Common myeloid progenitor, CD34-positive (primary cell): ENCODE data around the gene FRMD8.

Experiments
- CTCF ChIA-PET: fragments of 350-600 bp; sonication (Branson Sonifier 250); formaldehyde crosslinking; loops from one replicate; lab custom pipeline; 2021; ENCODE audit warnings: antibody characterized with exemption; lab: Charles Lee
- POLR2A ChIA-PET: fragments of 350-600 bp; sonication (Branson Sonifier 250); formaldehyde crosslinking; loops from one replicate; lab custom pipeline; 2021; ENCODE audit warnings: antibody characterized with exemption; lab: Charles Lee
- DNase-seq, 3 donors: peaks; one replicate each; pipeline versions ENCODE4 v3.0.0 to v3.0.0-alpha.2; 2013
- H3K27ac ChIP-seq, 2 experiments: 1 replicate in 1 of 2; 2 replicates in 1 of 2; pipeline ENCODE4 v1.7.0; 2013; ENCODE audit warnings: inconsistent platforms in 2 of 2, low read length in 2 of 2, mild to moderate bottlenecking in 2 of 2, low read depth in 1 of 2, moderate library complexity in 1 of 2; ENCODE audit not compliant: severe bottlenecking in 2 of 2, insufficient read depth in 1 of 2, poor library complexity in 1 of 2
- H3K27me3 ChIP-seq, 5 experiments: replicated peaks in 2 of 5; 1 replicate in 3 of 5; 2 replicates in 2 of 5; pipeline versions ENCODE4 v1.6.1 to v1.7.0; 2013; ENCODE audit warnings: low read length in 4 of 5, mild to moderate bottlenecking in 2 of 5, moderate library complexity in 2 of 5, inconsistent platforms in 1 of 5; ENCODE audit not compliant: insufficient read depth in 5 of 5, control insufficient read depth in 4 of 5
- H3K36me3 ChIP-seq, 4 experiments: 1 replicate in 2 of 4; 2 replicates in 2 of 4; pipeline versions ENCODE4 v1.6.1 to v1.7.0; 2013; ENCODE audit warnings: low read length in 3 of 4, control low read depth in 1 of 4, mild to moderate bottlenecking in 1 of 4; ENCODE audit not compliant: control insufficient read depth in 4 of 4, insufficient read depth in 4 of 4
- H3K4me1 ChIP-seq, 4 experiments: 1 replicate in 3 of 4; 2 replicates in 1 of 4; pipeline versions ENCODE4 v1.6.1 to v1.7.1; 2013; ENCODE audit warnings: low read length in 3 of 4, mild to moderate bottlenecking in 3 of 4, control low read depth in 1 of 4, inconsistent platforms in 1 of 4, moderate library complexity in 1 of 4; ENCODE audit not compliant: control insufficient read depth in 4 of 4, insufficient read depth in 4 of 4; ENCODE audit errors: control extremely low read depth in 1 of 4
- H3K4me3 ChIP-seq, 7 experiments: 1 replicate in 4 of 7; 2 replicates in 3 of 7; pipeline versions ENCODE4 v1.5.1 to v1.7.0; 2013; ENCODE audit warnings: mild to moderate bottlenecking in 7 of 7, low read length in 6 of 7, moderate library complexity in 6 of 7, inconsistent platforms in 2 of 7, low read depth in 2 of 7, control low read depth in 1 of 7; ENCODE audit not compliant: insufficient read depth in 4 of 7, control insufficient read depth in 1 of 7; ENCODE audit errors: extremely low read depth in 1 of 7
- H3K9me3 ChIP-seq, 5 experiments: 1 replicate in 4 of 5; 2 replicates in 1 of 5; pipeline versions ENCODE4 v1.6.1 to v1.7.1; 2013; ENCODE audit warnings: low read length in 4 of 5, mild to moderate bottlenecking in 2 of 5, inconsistent platforms in 1 of 5, low read depth in 1 of 5, moderate library complexity in 1 of 5; ENCODE audit not compliant: control insufficient read depth in 4 of 5, insufficient read depth in 2 of 5; ENCODE audit errors: control extremely low read depth in 1 of 5
- WGBS: methylation state at CpG from one replicate; pipeline ENCODE4 v1.1.5; 2013; ENCODE audit not compliant: insufficient coverage; 5-methylcytosine and 5-hydroxymethylcytosine counted together

FRMD8 gene

DNA sequence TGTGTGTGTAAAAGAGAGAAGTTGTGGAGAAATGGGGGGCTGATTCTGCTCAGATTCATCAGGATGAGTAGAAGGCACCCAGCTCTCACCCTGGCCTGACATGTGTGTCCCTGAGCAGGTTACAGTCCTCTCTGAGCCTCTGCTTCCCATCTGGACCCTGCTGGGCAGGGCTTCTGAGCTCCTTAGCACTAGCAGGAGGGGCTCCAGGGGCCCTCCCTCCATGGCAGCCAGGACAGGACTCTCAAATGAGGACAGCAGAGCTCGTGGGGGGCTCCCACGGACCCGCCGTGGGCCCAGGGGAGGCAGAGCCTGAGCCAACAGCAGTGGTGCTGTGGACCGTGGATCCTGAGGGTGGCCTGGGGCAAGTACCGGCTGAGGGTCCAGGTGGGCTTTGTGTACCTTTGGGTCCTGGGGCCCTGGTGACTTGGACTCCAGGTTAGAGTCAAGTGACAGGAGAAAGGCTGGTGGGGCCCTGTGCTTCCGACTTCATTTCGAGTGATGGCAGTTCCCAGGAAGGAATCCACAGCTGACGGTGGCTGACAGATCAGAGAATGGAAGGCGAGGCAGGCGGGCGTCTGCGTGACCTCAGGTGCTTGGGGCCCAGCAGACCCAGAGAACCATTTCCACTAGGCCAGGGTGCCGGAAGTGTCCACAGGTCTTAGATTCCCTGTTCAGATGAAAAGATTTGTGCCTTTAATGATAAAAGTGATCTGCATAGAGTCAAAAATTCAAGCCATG lies 58.0 kb downstream of the FRMD8 start:
- ChIA-PET POLR2A (interaction anchor here (0.5 to 0.6 kb wide), 2 partner anchors 16 to 20 kb away, joined by 3 read pairs; no protein-coding TSS in a partner anchor), CTCF (interaction anchor here (1.0 to 4.7 kb wide), 7 partner anchors 25 to 66 kb away, joined by 3 to 14 read pairs (median 4); no protein-coding TSS in a partner anchor)
- H3K27me3 ChIP-seq, result no peaks in the 10 kb centered on the region
- H3K36me3 ChIP-seq, result peaks cover 0 to 25% (median 14%) of the 10 kb centered on the region in 4 experiments
- 95% methylated on average over 13 of the region's 14 CpGs for WGBS
- H3K4me1 ChIP-seq, result peaks cover 11 to 42% (median 31%) of the 10 kb centered on the region in 4 experiments
- no peak overlapping the region for H3K4me3 ChIP-seq
- DNase-seq, result no peak
- no peak overlapping the region for H3K27ac ChIP-seq
- H3K9me3 ChIP-seq, result no peaks in the 10 kb centered on the region

DNA sequence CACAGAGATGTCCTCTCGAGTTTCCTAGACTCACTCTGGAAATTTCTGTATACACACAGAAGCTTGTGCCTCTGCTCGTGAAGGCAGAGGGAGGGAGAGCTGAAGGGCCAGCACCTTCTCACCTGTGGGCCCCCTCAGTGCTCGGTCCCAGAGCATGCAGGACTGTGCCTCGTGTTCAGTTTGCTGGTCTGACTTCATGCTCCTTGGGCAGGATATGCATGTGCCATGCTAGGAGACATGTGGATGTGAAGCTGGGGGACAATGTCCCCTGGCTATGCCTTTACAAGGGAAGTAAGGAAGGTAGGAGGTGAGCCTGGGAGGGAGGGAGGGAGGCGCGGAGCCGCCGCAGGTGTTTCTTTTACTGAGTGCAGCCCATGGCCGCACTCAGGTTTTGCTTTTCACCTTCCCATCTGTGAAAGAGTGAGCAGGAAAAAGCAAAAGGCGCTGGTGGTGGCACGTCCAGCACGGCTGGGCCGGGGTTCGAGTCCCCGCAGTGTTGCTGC lies 58.7 kb downstream of the FRMD8 start:
- Histone ChIP-seq H3K4me3 (no peak overlapping the region), H3K4me1 (peaks cover 11 to 39% (median 30%) of the 10 kb centered on the region in 4 experiments), H3K9me3 (no peaks in the 10 kb centered on the region), H3K36me3 (peaks cover 0 to 25% (median 14%) of the 10 kb centered on the region in 4 experiments), H3K27ac (no peak overlapping the region), H3K27me3 (no peaks in the 10 kb centered on the region)
- ChIA-PET CTCF (interaction anchor here (1.2 to 4.7 kb wide), 4 partner anchors 24 to 72 kb away, joined by 3 to 14 read pairs (median 6); no protein-coding TSS in a partner anchor), POLR2A (interaction anchor here (0.5 kb wide), 1 partner anchor 16 kb away, joined by 3 read pairs; no protein-coding TSS in a partner anchor)
- 98% methylated on average over 8 of the region's 15 CpGs for WGBS
- no peak for DNase-seq

DNA sequence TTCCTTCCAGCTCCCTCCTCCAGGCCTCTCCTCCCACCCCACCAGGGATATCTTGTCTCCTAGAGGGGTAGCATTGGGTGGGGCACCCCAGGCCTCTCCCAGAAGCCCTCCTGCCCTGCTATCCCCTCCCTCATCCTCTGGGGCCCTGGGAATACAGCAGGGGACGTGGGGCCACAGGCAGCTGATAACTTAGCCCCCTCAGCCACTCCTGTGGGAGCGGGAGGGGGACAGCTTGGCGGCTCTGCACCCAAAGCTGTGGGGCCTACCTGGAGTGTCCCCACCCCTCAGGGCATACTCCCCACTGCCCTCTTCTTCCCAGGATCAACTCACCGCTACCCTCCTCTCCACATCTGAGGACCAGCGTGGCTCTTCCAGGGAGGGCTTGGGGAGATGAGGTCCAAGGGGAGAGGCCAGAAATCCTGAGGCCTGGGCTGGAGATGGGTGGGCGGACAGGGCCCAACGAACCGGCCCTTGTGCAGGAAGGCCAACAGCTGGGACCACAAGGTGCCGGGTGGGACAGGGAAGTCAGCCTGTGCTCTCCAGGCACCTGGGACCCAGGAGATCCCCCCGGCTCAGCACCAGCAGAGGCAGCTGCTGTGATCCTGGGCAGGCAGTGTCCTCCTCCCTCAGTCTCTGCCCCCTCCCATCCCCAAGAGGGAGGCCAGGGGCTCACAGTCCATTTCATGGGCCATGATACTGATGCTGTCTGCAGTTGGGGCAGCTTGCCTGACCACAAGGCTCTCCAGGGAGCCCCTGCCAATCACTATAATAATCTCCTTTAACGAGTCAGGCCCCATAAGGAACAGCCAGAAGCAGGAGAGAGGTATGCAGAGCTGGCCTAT lies 59.4 kb downstream of the FRMD8 start:
- POLR2A ChIA-PET, result interaction anchor here (0.9 to 1.2 kb wide), 2 partner anchors 9 to 62 kb away, joined by 3 to 4 read pairs; no protein-coding TSS in a partner anchor
- Histone ChIP-seq H3K27ac (peak overlapping the region in 1 of 2 experiments; percentile 3), H3K9me3 (no peaks in the 10 kb centered on the region), H3K4me1 (peaks cover 11 to 38% (median 29%) of the 10 kb centered on the region in 4 experiments), H3K36me3 (peaks cover 0 to 25% (median 13%) of the 10 kb centered on the region in 4 experiments), H3K27me3 (no peaks in the 10 kb centered on the region), H3K4me3 (no peak overlapping the region)
- no peak for DNase-seq
- WGBS, result 95% methylated on average over 8 of the region's 11 CpGs
- CTCF ChIA-PET, result interaction anchor here (0.8 to 4.7 kb wide), 4 partner anchors 23 to 71 kb away, joined by 3 to 14 read pairs (median 4); no protein-coding TSS in a partner anchor

DNA sequence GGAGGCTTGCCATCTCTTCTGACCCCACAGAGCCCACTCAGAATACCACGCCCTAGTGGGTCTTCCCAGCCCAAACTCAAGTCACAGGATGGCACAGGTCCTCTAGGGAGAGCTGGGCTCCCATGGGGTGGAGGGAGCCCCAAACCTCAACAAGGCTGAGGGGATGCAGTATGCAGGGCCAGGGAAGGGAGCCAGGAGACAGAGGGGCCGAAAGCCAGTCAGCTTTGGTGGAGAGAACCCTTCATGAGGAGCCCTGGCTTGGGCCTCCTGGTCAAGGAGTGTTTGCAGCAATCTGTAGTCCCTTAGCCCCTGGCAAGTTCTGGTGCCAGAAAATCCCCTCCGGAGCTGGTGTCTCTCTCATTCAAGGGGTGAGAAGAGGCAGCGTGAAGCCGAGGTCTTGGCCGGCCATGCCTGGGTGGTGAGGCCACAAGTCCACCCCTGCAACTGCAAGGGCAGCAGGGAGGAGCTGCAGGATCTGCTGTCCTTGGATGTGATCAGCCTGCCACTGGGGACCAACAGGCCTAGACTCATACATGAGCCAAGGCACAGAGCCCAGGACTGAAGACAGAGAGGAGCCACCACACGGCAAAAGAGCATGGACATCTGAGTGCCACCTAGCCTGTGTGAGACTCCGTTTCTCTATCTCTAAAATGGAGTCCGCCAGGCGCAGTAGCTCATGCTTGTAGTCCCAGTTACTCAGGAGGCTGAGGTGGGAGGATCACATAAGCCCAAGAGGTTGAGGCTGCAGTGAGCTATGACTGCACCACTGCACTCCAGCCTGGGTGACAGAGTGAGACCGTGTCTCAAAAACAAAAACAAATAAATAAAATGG lies 60.2 kb downstream of the FRMD8 start:
- Histone ChIP-seq H3K27ac (no peak overlapping the region), H3K36me3 (peaks cover 0 to 25% (median 13%) of the 10 kb centered on the region in 4 experiments), H3K4me3 (no peak overlapping the region), H3K9me3 (no peaks in the 10 kb centered on the region), H3K4me1 (peaks cover 11 to 34% (median 26%) of the 10 kb centered on the region in 4 experiments), H3K27me3 (no peaks in the 10 kb centered on the region)
- CTCF ChIA-PET, result interaction anchor here (0.7 to 4.7 kb wide), 5 partner anchors 22 to 60 kb away, joined by 3 to 14 read pairs (median 4); no protein-coding TSS in a partner anchor
- no peak for DNase-seq
- WGBS, result 99% methylated on average over 10 of the region's 11 CpGs
- POLR2A ChIA-PET, result interaction anchor here (0.9 to 1.2 kb wide), 2 partner anchors 9 to 61 kb away, joined by 3 to 4 read pairs; no protein-coding TSS in a partner anchor

DNA sequence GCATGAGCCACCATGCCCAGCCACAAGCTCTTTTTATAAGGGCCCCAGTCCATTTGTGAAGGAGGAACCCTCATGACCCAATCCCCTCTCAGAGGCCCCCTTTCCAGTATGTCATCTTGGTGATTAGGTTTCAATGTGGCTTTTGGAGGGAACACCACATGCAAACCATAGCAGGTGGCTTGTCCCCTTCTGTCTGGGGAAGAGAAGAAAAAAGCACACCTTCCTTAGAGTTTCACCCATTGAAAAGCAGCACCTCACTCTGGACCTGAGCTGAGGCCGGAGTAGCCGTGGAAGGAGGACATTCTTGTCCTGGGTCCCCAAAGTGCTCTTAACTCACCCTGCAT lies 61.6 kb downstream of the FRMD8 start:
- H3K27ac ChIP-seq, result no peak overlapping the region
- no peaks in the 10 kb centered on the region for H3K9me3 ChIP-seq
- WGBS, result no CpG with 5 or more reads among the region's 2 CpGs
- H3K4me1 ChIP-seq, result peaks cover 8 to 22% (median 14%) of the 10 kb centered on the region in 4 experiments
- peaks cover 0 to 22% (median 13%) of the 10 kb centered on the region in 4 experiments for H3K36me3 ChIP-seq
- ChIA-PET CTCF (interaction anchor here (0.6 to 1.0 kb wide), 2 partner anchors 21 to 24 kb away, joined by 3 read pairs; no protein-coding TSS in a partner anchor), POLR2A (interaction anchor here (1.4 kb wide), 1 partner anchor 54 kb away, joined by 3 read pairs; no protein-coding TSS in a partner anchor)
- H3K27me3 ChIP-seq, result no peaks in the 10 kb centered on the region
- DNase-seq, result no peak
- no peak overlapping the region for H3K4me3 ChIP-seq
